Panc1 (cell line): ENCODE results near the gene CSTB. TPM values are rescaled to one million over a fixed set of nuclear protein-coding genes. Genes with fewer than 3 reads are reported as not detected.

ENCODE experiments used
- ATAC-seq: fragments of 200-7000 bp; cut with Tn5 transposase; 2 replicates; pipeline ENCODE4 v1.9.1; 2020; ENCODE audit warnings: mild to moderate bottlenecking, moderate library complexity
- BruUV-seq: library from RNA; stranded (reverse); fragments of 400-500 nt; replicated peaks from 2 replicates; lab custom pipeline; 2021; lab: Mats Ljungman, UMichigan
- CTCF ChIA-PET: fragments of 300-600 bp; sonication (Branson Sonifier 250); formaldehyde crosslinking; loops from one replicate; lab custom pipeline; 2022; ENCODE audit warnings: antibody characterized with exemption; lab: Charles Lee
- POLR2A ChIA-PET: fragments of 300-600 bp; sonication (Branson Sonifier 250); formaldehyde crosslinking; loops from one replicate; lab custom pipeline; 2022; ENCODE audit warnings: antibody characterized with exemption; lab: Charles Lee
- DNase-seq: peaks from one replicate; pipeline ENCODE4 v3.0.0-alpha.2; 2010; ENCODE audit warnings: low read depth, low spot score
- H3K27ac ChIP-seq: 2 replicates; pipeline ENCODE4 v1.5.1; 2011; ENCODE audit warnings: mild to moderate bottlenecking, low read length, inconsistent platforms
- H3K27me3 ChIP-seq: fragments of 200-500 bp; sonication (Bioruptor generic); 2 replicates; pipeline ENCODE4 v1.6.0; 2014; ENCODE audit warnings: low read length, inconsistent platforms; ENCODE audit not compliant: control insufficient read depth, insufficient read depth
- H3K36me3 ChIP-seq: fragments of 200-500 bp; sonication (Bioruptor generic); 2 replicates; pipeline ENCODE4 v1.5.1; 2014; ENCODE audit warnings: inconsistent platforms, mild to moderate bottlenecking, low read length, moderate library complexity; ENCODE audit not compliant: control insufficient read depth, insufficient read depth
- H3K4me1 ChIP-seq: 2 replicates; pipeline ENCODE4 v1.5.1; 2011; ENCODE audit warnings: inconsistent platforms, mild to moderate bottlenecking, low read length, moderate library complexity; ENCODE audit not compliant: control insufficient read depth, insufficient read depth
- H3K4me3 ChIP-seq, 2 experiments: 2 replicates each; pipeline ENCODE4 v1.5.1; 2011 to 2012; ENCODE audit warnings: low read depth in 2 of 2, low read length in 2 of 2, mild to moderate bottlenecking in 2 of 2, inconsistent platforms in 1 of 2, moderate library complexity in 1 of 2
- H3K9me3 ChIP-seq: fragments of 200-500 bp; sonication (Bioruptor generic); 2 replicates; pipeline ENCODE4 v1.5.1; 2014; ENCODE audit warnings: low read depth, mild to moderate bottlenecking, inconsistent platforms, low read length, moderate library complexity; ENCODE audit not compliant: control insufficient read depth, insufficient read depth
- CTCF ChIP-seq: fragments of 450-650 bp; IDR thresholded peaks from 2 replicates; pipeline ENCODE4 v1.5.1; 2017; ENCODE audit warnings: mild to moderate bottlenecking
- POLR2AphosphoS5 ChIP-seq: IDR thresholded peaks from 2 replicates; pipeline ENCODE4 v1.6.1; 2012; ENCODE audit warnings: mild to moderate bottlenecking, low read depth, low read length, moderate library complexity
- SIN3A ChIP-seq: IDR thresholded peaks from 2 replicates; pipeline ENCODE4 v1.6.1; 2012; ENCODE audit warnings: low read depth, mild to moderate bottlenecking, low read length, moderate library complexity, borderline replicate concordance; ENCODE audit not compliant: insufficient read depth
- TCF7L2 ChIP-seq: IDR thresholded peaks from 2 replicates; pipeline ENCODE4 v1.6.1; 2011; ENCODE audit warnings: mild to moderate bottlenecking, low read depth, low read length, inconsistent platforms
- in situ Hi-C: cut with HindIII; loops from 2 replicates; pipeline ENCODE4 v1.10.0; 2016; ENCODE audit warnings: low sequenced_read_pairs, low pct_unique_long_range_greater_than_20kb
- intact Hi-C: fragments of 100-400 bp; cut with micrococcal nuclease; formaldehyde crosslinking; loops from one replicate; pipeline ENCODE4 v1.10.0; 2022; ENCODE audit not compliant: unreplicated experiment
- total RNA-seq: library from RNA; stranded (reverse); gene quantifications from one replicate; pipeline ENCODE4 v1.2.1, GENCODE V29; 2021; ENCODE audit not compliant: unreplicated experiment
- TF ChIP-seq, protein P1 (sequence below), 2 experiments: IDR thresholded peaks; 2 replicates each; pipeline ENCODE4 v1.6.1; 2011 to 2012; ENCODE audit warnings: low read depth in 2 of 2, control low read depth in 1 of 2, low read length in 1 of 2, mild to moderate bottlenecking in 1 of 2, moderate library complexity in 1 of 2; ENCODE audit not compliant: insufficient read depth in 1 of 2

CSTB gene
- total RNA-seq, 1 experiment from 2014 or later = 72.5 TPM

DNA sequence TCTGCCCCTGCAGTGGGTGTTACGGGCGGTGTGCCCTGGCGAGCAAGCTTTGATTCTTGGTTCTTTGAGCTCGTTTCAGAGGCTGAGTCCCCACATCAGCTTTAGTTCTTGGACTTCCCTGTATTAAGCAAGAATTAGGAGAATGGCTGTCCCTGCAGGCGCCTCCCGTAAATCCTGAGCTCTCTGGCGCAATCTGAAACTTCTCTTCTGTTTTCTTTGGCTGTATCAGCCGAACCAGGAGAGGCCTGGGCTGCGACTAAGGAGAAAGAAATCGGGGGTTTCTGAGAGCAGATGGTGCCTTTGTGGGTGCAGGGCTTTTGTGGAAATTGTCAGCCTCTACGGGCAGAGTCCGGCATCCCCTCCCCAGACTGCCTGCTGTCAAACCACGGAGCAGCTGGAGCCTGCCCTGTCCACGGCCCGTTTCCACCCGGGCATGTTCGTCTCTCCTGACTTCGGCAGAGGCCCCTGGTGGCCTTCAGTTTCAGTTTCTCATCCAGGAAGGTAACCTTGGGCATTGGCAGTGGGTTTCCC lies 17.9 kb downstream of the CSTB start:
- ATAC-seq (no peak), DNase-seq (no peak)
- Histone ChIP-seq H3K27ac (no peak overlapping the region), H3K4me1 (no peaks in the 10 kb centered on the region), H3K4me3 (no peak overlapping the region), H3K27me3 (no peaks in the 10 kb centered on the region), H3K36me3 (no peaks in the 10 kb centered on the region), H3K9me3 (no peaks in the 10 kb centered on the region)
- intact Hi-C loops (no loop called here), in situ Hi-C loops (no loop called here)
- TSS peak; percentile 54 for BruUV-seq
- ChIA-PET CTCF (interaction anchor here (0.6 kb wide), 1 partner anchor 25 kb away, joined by 4 read pairs; no protein-coding TSS in a partner anchor), POLR2A (no interaction called here)
- TF ChIP-seq, protein P1, sequence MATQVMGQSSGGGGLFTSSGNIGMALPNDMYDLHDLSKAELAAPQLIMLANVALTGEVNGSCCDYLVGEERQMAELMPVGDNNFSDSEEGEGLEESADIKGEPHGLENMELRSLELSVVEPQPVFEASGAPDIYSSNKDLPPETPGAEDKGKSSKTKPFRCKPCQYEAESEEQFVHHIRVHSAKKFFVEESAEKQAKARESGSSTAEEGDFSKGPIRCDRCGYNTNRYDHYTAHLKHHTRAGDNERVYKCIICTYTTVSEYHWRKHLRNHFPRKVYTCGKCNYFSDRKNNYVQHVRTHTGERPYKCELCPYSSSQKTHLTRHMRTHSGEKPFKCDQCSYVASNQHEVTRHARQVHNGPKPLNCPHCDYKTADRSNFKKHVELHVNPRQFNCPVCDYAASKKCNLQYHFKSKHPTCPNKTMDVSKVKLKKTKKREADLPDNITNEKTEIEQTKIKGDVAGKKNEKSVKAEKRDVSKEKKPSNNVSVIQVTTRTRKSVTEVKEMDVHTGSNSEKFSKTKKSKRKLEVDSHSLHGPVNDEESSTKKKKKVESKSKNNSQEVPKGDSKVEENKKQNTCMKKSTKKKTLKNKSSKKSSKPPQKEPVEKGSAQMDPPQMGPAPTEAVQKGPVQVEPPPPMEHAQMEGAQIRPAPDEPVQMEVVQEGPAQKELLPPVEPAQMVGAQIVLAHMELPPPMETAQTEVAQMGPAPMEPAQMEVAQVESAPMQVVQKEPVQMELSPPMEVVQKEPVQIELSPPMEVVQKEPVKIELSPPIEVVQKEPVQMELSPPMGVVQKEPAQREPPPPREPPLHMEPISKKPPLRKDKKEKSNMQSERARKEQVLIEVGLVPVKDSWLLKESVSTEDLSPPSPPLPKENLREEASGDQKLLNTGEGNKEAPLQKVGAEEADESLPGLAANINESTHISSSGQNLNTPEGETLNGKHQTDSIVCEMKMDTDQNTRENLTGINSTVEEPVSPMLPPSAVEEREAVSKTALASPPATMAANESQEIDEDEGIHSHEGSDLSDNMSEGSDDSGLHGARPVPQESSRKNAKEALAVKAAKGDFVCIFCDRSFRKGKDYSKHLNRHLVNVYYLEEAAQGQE (IDR thresholded peaks at IDR 0.05; ENCODE audit: insufficient read depth in 1 of 2, low read depth in 2 of 2, low read length in 1 of 2) = no peak
- TF ChIP-seq TCF7L2 (no peak), SIN3A (no peak), CTCF (no peak), POLR2AphosphoS5 (no peak)

DNA sequence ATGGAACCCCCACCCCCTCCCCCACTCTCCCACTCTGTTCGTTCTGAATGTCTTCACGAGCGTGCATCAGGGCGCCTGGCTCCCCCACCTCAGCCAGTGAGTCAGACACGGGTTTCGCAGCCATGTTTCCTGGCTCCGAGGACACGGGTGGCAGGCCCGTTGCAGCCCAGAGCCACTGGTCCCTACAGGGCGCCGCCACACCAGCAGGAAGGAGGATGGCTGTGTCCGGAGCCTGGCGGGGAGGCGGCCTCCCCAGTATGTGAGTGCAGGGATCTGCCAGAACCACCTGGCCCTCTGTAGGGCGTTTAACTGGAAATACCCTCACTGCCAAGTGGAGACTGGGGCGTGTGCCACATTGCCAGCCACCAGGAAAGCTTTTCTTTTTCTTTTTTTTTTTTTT lies 18.5 kb downstream of the CSTB start:
- no peaks in the 10 kb centered on the region for H3K9me3 ChIP-seq
- no peak overlapping the region for H3K4me3 ChIP-seq
- no peaks in the 10 kb centered on the region for H3K4me1 ChIP-seq
- in situ Hi-C loops = no loop called here
- TF ChIP-seq TCF7L2 = no peak
- TF ChIP-seq, protein P1 (IDR thresholded peaks at IDR 0.05; ENCODE audit: insufficient read depth in 1 of 2, low read depth in 2 of 2, low read length in 1 of 2) = no peak
- TF ChIP-seq SIN3A = no peak
- no peak for TF ChIP-seq POLR2AphosphoS5
- TF ChIP-seq CTCF = no peak
- H3K27me3 ChIP-seq = no peaks in the 10 kb centered on the region
- CTCF ChIA-PET = no interaction called here
- H3K36me3 ChIP-seq = no peaks in the 10 kb centered on the region
- POLR2A ChIA-PET = no interaction called here
- no peak for ATAC-seq
- no TSS peak for BruUV-seq
- intact Hi-C loops = no loop called here
- no peak overlapping the region for H3K27ac ChIP-seq
- no peak for DNase-seq
